Measurements from ENCODE around the gene PPP1R36. TPM values are rescaled to one million over a fixed set of nuclear protein-coding genes. Genes with fewer than 3 reads are reported as not detected.

PPP1R36 gene
- total RNA-seq, 1 experiment from 2014 or later = not detected

DNA sequence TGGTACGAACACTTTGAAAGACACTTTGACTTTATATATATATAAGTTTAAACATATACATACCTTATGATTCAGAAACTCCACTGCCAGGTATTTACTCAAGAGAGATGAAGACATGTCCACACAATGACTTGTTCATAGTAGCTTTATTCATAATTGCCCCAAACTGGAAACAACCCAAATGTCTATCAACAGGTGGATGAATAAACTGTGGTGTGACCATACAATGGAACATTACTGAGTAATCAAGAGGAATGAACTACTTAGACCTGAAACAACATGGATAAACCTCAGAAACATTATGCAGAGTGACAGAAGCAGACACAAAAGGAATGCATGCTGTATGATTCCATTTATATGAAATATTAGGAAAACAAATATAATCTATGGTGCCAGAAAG, 71.1 kb downstream of the PPP1R36 start:
- no TSS peak for BruUV-seq (replicated peaks)
- ChIA-PET POLR2A (ENCODE audit: unreplicated experiment) (interaction anchor here (0.7 kb wide), 1 partner anchor 58 kb away, joined by 3 read pairs; no protein-coding TSS in a partner anchor), CTCF (no interaction called here)
- Histone ChIP-seq H4K20me1 (ENCODE audit: insufficient read depth) (no peaks in the 10 kb centered on the region), H3F3A (ENCODE audit: insufficient read depth, low read depth) (peaks cover 11% of the 10 kb centered on the region), H2AFZ (no peak overlapping the region), H3K27me3 (ENCODE audit: insufficient read depth, low read depth) (no peaks in the 10 kb centered on the region), H3K36me3 (ENCODE audit: low read depth) (no peaks in the 10 kb centered on the region), H3K4me1 (replicated peaks; ENCODE audit: insufficient read depth) (peaks cover 9% of the 10 kb centered on the region; the same call in 1 of the 2 replicates), H3K79me2 (ENCODE audit: low read depth) (no peaks in the 10 kb centered on the region), H3K27ac (no peak overlapping the region), H3K9me2 (ENCODE audit: insufficient read depth) (no peaks in the 10 kb centered on the region), H3K4me2 (no peak overlapping the region), H3K9me3 (ENCODE audit: insufficient read depth, low read depth) (no peaks in the 10 kb centered on the region), H3K4me3 (no peak overlapping the region)
- peak in 1 of 2 experiments; percentile 42 for DNase-seq
- TF ChIP-seq, protein P1, sequence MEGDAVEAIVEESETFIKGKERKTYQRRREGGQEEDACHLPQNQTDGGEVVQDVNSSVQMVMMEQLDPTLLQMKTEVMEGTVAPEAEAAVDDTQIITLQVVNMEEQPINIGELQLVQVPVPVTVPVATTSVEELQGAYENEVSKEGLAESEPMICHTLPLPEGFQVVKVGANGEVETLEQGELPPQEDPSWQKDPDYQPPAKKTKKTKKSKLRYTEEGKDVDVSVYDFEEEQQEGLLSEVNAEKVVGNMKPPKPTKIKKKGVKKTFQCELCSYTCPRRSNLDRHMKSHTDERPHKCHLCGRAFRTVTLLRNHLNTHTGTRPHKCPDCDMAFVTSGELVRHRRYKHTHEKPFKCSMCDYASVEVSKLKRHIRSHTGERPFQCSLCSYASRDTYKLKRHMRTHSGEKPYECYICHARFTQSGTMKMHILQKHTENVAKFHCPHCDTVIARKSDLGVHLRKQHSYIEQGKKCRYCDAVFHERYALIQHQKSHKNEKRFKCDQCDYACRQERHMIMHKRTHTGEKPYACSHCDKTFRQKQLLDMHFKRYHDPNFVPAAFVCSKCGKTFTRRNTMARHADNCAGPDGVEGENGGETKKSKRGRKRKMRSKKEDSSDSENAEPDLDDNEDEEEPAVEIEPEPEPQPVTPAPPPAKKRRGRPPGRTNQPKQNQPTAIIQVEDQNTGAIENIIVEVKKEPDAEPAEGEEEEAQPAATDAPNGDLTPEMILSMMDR (conservative IDR thresholded peaks at IDR 0.05) = no peak
- TF ChIP-seq EZH2 (IDR thresholded peaks at IDR 0.05; ENCODE audit: low read depth) = no peak
- intact Hi-C loops (cut with micrococcal nuclease; ENCODE audit: unreplicated experiment) = no loop called here

GRCh38 chr14:64623554-64624165, 73.9 kb downstream of the PPP1R36 start:
- BruUV-seq (replicated peaks) = no TSS peak
- DNase-seq = no peak
- CTCF ChIA-PET = no interaction called here
- TF ChIP-seq EZH2 (IDR thresholded peaks at IDR 0.05; ENCODE audit: low read depth) = no peak
- TF ChIP-seq, protein P1 (conservative IDR thresholded peaks at IDR 0.05) = no peak
- H3K79me2 ChIP-seq (ENCODE audit: low read depth) = no peaks in the 10 kb centered on the region
- POLR2A ChIA-PET (ENCODE audit: unreplicated experiment) = no interaction called here
- no peaks in the 10 kb centered on the region for H3K27me3 ChIP-seq (ENCODE audit: insufficient read depth, low read depth)
- peaks cover 14% of the 10 kb centered on the region for H3F3A ChIP-seq (ENCODE audit: insufficient read depth, low read depth)
- H4K20me1 ChIP-seq (ENCODE audit: insufficient read depth) = no peaks in the 10 kb centered on the region
- peaks cover 15% of the 10 kb centered on the region for H3K4me1 ChIP-seq (replicated peaks; ENCODE audit: insufficient read depth)
- no peak overlapping the region for H3K4me2 ChIP-seq
- H3K27ac ChIP-seq = no peak overlapping the region
- no peak overlapping the region for H3K4me3 ChIP-seq
- no peaks in the 10 kb centered on the region for H3K9me2 ChIP-seq (ENCODE audit: insufficient read depth)
- no peaks in the 10 kb centered on the region for H3K9me3 ChIP-seq (ENCODE audit: insufficient read depth, low read depth)
- no peak overlapping the region for H2AFZ ChIP-seq
- intact Hi-C loops (cut with micrococcal nuclease; ENCODE audit: unreplicated experiment) = no loop called here
- no peaks in the 10 kb centered on the region for H3K36me3 ChIP-seq (ENCODE audit: low read depth)

GRCh38 chr14:64625386-64626232, 75.8 kb downstream of the PPP1R36 start:
- no peaks in the 10 kb centered on the region for H3K9me2 ChIP-seq (ENCODE audit: insufficient read depth)
- H3K4me1 ChIP-seq (replicated peaks; ENCODE audit: insufficient read depth) = peaks cover 26% of the 10 kb centered on the region
- intact Hi-C loops (cut with micrococcal nuclease; ENCODE audit: unreplicated experiment) = no loop called here
- no peak overlapping the region for H3K27ac ChIP-seq
- ChIA-PET CTCF (interaction anchor here (0.5 to 1.0 kb wide), 4 partner anchors 11 to 116 kb away, joined by 3 read pairs; no protein-coding TSS in a partner anchor), POLR2A (ENCODE audit: unreplicated experiment) (interaction anchor here (0.6 kb wide), 1 partner anchor 67 kb away, joined by 5 read pairs; no protein-coding TSS in a partner anchor)
- H3K4me3 ChIP-seq = no peak overlapping the region
- no peak overlapping the region for H2AFZ ChIP-seq
- no peaks in the 10 kb centered on the region for H3K36me3 ChIP-seq (ENCODE audit: low read depth)
- BruUV-seq (replicated peaks) = no TSS peak
- DNase-seq = peak in 1 of 2 experiments; percentile 56
- TF ChIP-seq, protein P1 (conservative IDR thresholded peaks at IDR 0.05) = no peak
- TF ChIP-seq EZH2 (IDR thresholded peaks at IDR 0.05; ENCODE audit: low read depth) = no peak
- H3F3A ChIP-seq (ENCODE audit: insufficient read depth, low read depth) = peaks cover 24% of the 10 kb centered on the region
- H4K20me1 ChIP-seq (ENCODE audit: insufficient read depth) = no peaks in the 10 kb centered on the region
- H3K4me2 ChIP-seq = no peak overlapping the region
- no peaks in the 10 kb centered on the region for H3K79me2 ChIP-seq (ENCODE audit: low read depth)
- H3K27me3 ChIP-seq (ENCODE audit: insufficient read depth, low read depth) = no peaks in the 10 kb centered on the region
- H3K9me3 ChIP-seq (ENCODE audit: insufficient read depth, low read depth) = no peaks in the 10 kb centered on the region

All from PC-9 (cell line).